IPS DF 6.9 (cell line): Measurements from ENCODE around the gene SLC38A6.

Experiments used
- DNase-seq: peaks from one replicate; pipeline ENCODE4 v3.0.0-alpha.2; 2013; ENCODE audit warnings: low read depth, low spot score
- H3K27ac ChIP-seq: one replicate; pipeline ENCODE4 v1.5.1; 2013; ENCODE audit warnings: low read length, control low read depth
- H3K27me3 ChIP-seq: 2 replicates; pipeline ENCODE4 v1.6.1; 2013; ENCODE audit warnings: mild to moderate bottlenecking, low read length; ENCODE audit not compliant: control insufficient read depth, insufficient read depth
- H3K36me3 ChIP-seq: 2 replicates; pipeline ENCODE4 v1.6.1; 2013; ENCODE audit warnings: low read length; ENCODE audit not compliant: control insufficient read depth, insufficient read depth
- H3K4me1 ChIP-seq: 2 replicates; pipeline ENCODE4 v1.6.1; 2013; ENCODE audit warnings: low read length; ENCODE audit not compliant: control insufficient read depth, insufficient read depth
- H3K4me3 ChIP-seq: 2 replicates; pipeline ENCODE4 v1.5.1; 2013; ENCODE audit warnings: mild to moderate bottlenecking, low read length
- H3K9me3 ChIP-seq: 2 replicates; pipeline ENCODE4 v1.6.1; 2013; ENCODE audit warnings: low read length, inconsistent platforms; ENCODE audit not compliant: control insufficient read depth, insufficient read depth
- WGBS: extraction: QIAGEN DNeasy Blood & Tissue Kit; methylation state at CpG from one replicate; pipeline ENCODE4 v1.1.7; 2013; ENCODE audit warnings: mixed read lengths, missing lambda C conversion rate; ENCODE audit not compliant: insufficient read length, insufficient coverage; 5-methylcytosine and 5-hydroxymethylcytosine counted together

SLC38A6 gene

GRCh38 chr14:61101803-61102548 lies 120.9 kb downstream of the SLC38A6 start:
- WGBS = no CpG with 5 or more reads among the region's 4 CpGs
- Histone ChIP-seq H3K4me1 (peaks cover 7% of the 10 kb centered on the region; the same call in 1 of the 2 replicates), H3K27me3 (no peaks in the 10 kb centered on the region), H3K4me3 (no peak overlapping the region), H3K9me3 (peaks cover 2% of the 10 kb centered on the region; the same call in 1 of the 2 replicates), H3K36me3 (no peaks in the 10 kb centered on the region), H3K27ac (no peak overlapping the region)
- DNase-seq = peak; percentile 60
